Measurements from ENCODE around the gene OPRL1.
"Not testable (repeated sequence)": the region's sequence is repeated elsewhere in the genome, so short reads cannot be mapped to it uniquely, and the experiment has no call there.

Gene OPRL1

DNA sequence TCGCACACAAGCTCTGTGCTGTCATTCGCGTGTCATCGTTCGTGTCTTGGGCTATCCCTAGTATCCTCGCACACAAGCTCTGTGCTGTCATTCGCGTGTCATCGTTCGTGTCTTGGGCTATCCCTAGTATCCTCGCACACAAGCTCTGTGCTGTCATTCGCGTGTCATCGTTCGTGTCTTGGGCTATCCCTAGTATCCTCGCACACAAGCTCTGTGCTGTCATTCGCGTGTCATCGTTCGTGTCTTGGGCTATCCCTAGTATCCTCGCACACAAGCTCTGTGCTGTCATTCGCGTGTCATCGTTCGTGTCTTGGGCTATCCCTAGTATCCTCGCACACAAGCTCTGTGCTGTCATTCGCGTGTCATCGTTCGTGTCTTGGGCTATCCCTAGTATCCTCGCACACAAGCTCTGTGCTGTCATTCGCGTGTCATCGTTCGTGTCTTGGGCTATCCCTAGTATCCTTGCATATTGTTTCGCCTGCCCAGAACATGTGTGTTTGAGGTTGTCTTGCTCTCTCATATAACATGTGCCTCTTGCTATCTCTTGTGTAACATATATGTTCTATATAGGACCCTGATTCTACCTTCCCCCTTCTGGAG, 7.4 kb downstream of the OPRL1 start:
- not testable (repeated sequence) for H3K9ac ChIP-seq (ENCODE audit: low read depth, low read length); H3K4me3 ChIP-seq (ENCODE audit: low read length); H3K36me3 ChIP-seq (ENCODE audit: insufficient read depth, low read depth, low read length); H3K9me3 ChIP-seq (ENCODE audit: insufficient read depth, low read depth, low read length); H3K27ac ChIP-seq (ENCODE audit: low read length)
- Histone ChIP-seq H3K4me1 (ENCODE audit: insufficient read depth, low read length) (peaks cover 15% of the 10 kb centered on the region), H3K27me3 (ENCODE audit: insufficient read depth, low read length) (peaks cover 54% of the 10 kb centered on the region)

- not testable (repeated sequence) for H3K9ac ChIP-seq (ENCODE audit: low read depth, low read length); H3K4me3 ChIP-seq (ENCODE audit: low read length); H3K27ac ChIP-seq (ENCODE audit: low read length); H3K4me1 ChIP-seq (ENCODE audit: insufficient read depth, low read length); H3K9me3 ChIP-seq (ENCODE audit: insufficient read depth, low read depth, low read length); H3K36me3 ChIP-seq (ENCODE audit: insufficient read depth, low read depth, low read length)
- peaks cover 50% of the 10 kb centered on the region for H3K27me3 ChIP-seq (ENCODE audit: insufficient read depth, low read length)
Measured at GRCh38 chr20:64088586-64088985, 8.7 kb downstream of the OPRL1 start.

DNA sequence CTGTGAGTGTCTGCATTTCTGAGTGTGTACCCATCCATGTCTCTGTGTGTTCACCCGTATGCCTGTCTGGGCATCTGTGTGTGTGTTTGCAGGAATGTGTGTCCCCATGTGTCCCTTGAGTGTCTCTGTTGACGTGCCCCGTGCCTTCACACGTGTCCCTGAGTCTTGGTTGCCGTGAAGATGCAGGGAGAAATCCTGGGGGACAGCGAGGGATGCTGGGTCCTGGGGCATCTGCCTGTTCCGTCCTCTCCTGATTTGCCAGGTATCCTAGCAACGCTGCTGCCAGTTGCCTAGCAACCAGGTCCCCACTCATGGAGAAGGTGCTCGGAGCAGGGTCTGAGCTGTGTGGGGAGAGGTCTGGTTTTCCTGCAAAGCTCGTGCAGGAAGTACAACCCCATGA, 10.3 kb downstream of the OPRL1 start:
- Histone ChIP-seq H3K4me1 (ENCODE audit: insufficient read depth, low read length) (peaks cover 4% of the 10 kb centered on the region; the same call in 1 of the 2 replicates), H3K27me3 (ENCODE audit: insufficient read depth, low read length) (peaks cover 35% of the 10 kb centered on the region), H3K4me3 (ENCODE audit: low read length) (no peak overlapping the region), H3K27ac (ENCODE audit: low read length) (no peak overlapping the region), H3K9ac (ENCODE audit: low read depth, low read length) (no peak overlapping the region), H3K36me3 (ENCODE audit: insufficient read depth, low read depth, low read length) (no peaks in the 10 kb centered on the region), H3K9me3 (ENCODE audit: insufficient read depth, low read depth, low read length) (no peaks in the 10 kb centered on the region)

- no peak overlapping the region for H3K4me3 ChIP-seq (ENCODE audit: low read length)
- no peaks in the 10 kb centered on the region for H3K9me3 ChIP-seq (ENCODE audit: insufficient read depth, low read depth, low read length)
- no peak overlapping the region for H3K9ac ChIP-seq (ENCODE audit: low read depth, low read length)
- peaks cover 23% of the 10 kb centered on the region for H3K27me3 ChIP-seq (ENCODE audit: insufficient read depth, low read length)
- H3K36me3 ChIP-seq (ENCODE audit: insufficient read depth, low read depth, low read length): no peaks in the 10 kb centered on the region
- no peak overlapping the region for H3K27ac ChIP-seq (ENCODE audit: low read length)
- peaks cover 4% of the 10 kb centered on the region; the same call in 1 of the 2 replicates for H3K4me1 ChIP-seq (ENCODE audit: insufficient read depth, low read length)
Measured at GRCh38 chr20:64091340-64091739, 11.5 kb downstream of the OPRL1 start.

DNA sequence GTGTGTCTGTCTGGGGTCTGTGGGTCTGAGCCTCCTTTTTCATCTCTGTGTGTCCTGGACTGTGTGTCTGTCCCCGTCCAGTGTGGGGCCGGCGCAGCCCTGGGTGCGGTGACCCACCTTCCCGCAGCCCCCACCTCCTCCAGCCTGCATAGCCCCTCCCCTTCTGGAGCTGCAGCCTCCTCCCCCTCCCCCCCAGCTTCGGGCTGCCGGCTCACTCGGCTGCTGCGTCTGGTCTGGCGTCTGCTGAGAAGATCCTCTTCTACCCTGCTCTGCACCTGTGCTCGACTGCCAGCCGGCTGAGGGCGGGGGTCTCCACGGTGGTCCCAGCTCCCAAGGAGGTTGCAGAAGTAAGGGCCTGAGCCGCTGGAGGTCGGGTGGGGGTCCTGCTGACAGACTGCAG, 11.9 kb downstream of the OPRL1 start:
- peaks cover 4% of the 10 kb centered on the region; the same call in 1 of the 2 replicates for H3K4me1 ChIP-seq (ENCODE audit: insufficient read depth, low read length)
- H3K27ac ChIP-seq (ENCODE audit: low read length): no peak overlapping the region
- H3K4me3 ChIP-seq (ENCODE audit: low read length): no peak overlapping the region
- peaks cover 18% of the 10 kb centered on the region for H3K27me3 ChIP-seq (ENCODE audit: insufficient read depth, low read length)
- no peak overlapping the region for H3K9ac ChIP-seq (ENCODE audit: low read depth, low read length)
- no peaks in the 10 kb centered on the region for H3K36me3 ChIP-seq (ENCODE audit: insufficient read depth, low read depth, low read length)
- H3K9me3 ChIP-seq (ENCODE audit: insufficient read depth, low read depth, low read length): no peaks in the 10 kb centered on the region

DNA sequence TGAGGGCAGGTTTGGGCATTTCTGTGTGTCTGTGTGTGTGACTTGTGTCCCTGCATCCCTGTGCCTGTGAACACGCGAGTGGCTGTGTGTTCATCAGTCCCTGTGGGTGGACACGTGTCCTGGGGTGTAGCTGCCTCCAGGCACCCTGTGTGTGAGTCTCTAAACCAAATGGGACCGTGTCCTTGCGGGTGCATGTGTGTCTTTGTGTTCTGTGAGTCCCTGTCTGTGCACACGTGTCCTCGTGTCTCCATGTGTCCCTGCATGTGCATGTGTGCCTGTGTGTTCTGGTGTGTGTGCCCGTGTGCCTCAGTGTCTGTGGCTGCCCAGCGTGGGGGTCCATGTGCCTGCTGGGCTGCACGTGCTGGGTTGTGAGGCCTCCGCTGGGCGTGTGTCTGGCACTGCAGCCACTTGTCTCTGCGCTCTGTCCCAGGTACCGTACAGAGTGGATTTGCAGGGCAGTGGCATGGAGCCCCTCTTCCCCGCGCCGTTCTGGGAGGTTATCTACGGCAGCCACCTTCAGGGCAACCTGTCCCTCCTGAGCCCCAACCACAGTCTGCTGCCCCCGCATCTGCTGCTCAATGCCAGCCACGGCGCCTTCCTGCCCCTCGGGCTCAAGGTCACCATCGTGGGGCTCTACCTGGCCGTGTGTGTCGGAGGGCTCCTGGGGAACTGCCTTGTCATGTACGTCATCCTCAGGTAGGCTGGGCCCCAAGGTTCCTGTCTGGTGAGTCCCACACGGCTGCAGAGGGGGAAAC, 12.6 kb downstream of the OPRL1 start:
- Histone ChIP-seq H3K9me3 (ENCODE audit: insufficient read depth, low read depth, low read length) (no peaks in the 10 kb centered on the region), H3K9ac (ENCODE audit: low read depth, low read length) (no peak overlapping the region), H3K4me1 (ENCODE audit: insufficient read depth, low read length) (peaks cover 4% of the 10 kb centered on the region; the same call in 1 of the 2 replicates), H3K4me3 (ENCODE audit: low read length) (no peak overlapping the region), H3K27me3 (ENCODE audit: insufficient read depth, low read length) (peaks cover 17% of the 10 kb centered on the region), H3K36me3 (ENCODE audit: insufficient read depth, low read depth, low read length) (no peaks in the 10 kb centered on the region), H3K27ac (ENCODE audit: low read length) (no peak overlapping the region)

DNA sequence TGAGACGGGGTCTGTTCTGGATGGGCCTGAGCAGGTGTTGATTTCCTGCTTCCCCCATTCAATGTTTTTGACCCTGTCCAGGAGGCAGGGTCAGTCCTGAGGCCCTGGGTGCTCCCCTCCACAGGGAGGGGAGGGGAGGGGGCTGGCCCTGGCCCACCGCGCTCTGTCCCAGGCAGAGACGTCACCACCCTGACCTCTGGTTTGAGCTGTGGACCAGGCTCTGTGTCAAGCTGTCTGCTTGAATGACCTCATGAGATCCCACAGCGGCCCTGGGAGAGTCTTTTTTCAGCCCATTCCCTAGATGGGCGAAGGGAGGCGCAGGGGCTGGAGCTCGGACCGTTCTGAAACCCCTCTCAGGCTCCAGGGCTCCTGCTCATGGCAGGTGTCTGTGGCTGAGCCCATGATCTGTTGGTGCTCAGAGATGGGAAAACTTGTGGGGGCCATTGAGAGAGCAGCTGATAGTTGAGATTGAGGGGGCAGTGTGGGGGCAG, 13.2 kb downstream of the OPRL1 start:
- Histone ChIP-seq H3K27me3 (ENCODE audit: insufficient read depth, low read length) (peaks cover 17% of the 10 kb centered on the region), H3K36me3 (ENCODE audit: insufficient read depth, low read depth, low read length) (no peaks in the 10 kb centered on the region), H3K27ac (ENCODE audit: low read length) (no peak overlapping the region), H3K4me1 (ENCODE audit: insufficient read depth, low read length) (peaks cover 4% of the 10 kb centered on the region; the same call in 1 of the 2 replicates), H3K4me3 (ENCODE audit: low read length) (no peak overlapping the region), H3K9me3 (ENCODE audit: insufficient read depth, low read depth, low read length) (no peaks in the 10 kb centered on the region), H3K9ac (ENCODE audit: low read depth, low read length) (no peak overlapping the region)

- Histone ChIP-seq H3K9ac (ENCODE audit: low read depth, low read length) (no peak overlapping the region), H3K9me3 (ENCODE audit: insufficient read depth, low read depth, low read length) (no peaks in the 10 kb centered on the region), H3K27ac (ENCODE audit: low read length) (no peak overlapping the region), H3K27me3 (ENCODE audit: insufficient read depth, low read length) (peaks cover 14% of the 10 kb centered on the region), H3K4me1 (ENCODE audit: insufficient read depth, low read length) (peaks cover 4% of the 10 kb centered on the region; the same call in 1 of the 2 replicates), H3K36me3 (ENCODE audit: insufficient read depth, low read depth, low read length) (no peaks in the 10 kb centered on the region), H3K4me3 (ENCODE audit: low read length) (no peak overlapping the region)
Measured at GRCh38 chr20:64095455-64095854, 15.6 kb downstream of the OPRL1 start.

- no peak overlapping the region for H3K27ac ChIP-seq (ENCODE audit: low read length)
- H3K9ac ChIP-seq (ENCODE audit: low read depth, low read length): no peak overlapping the region
- H3K27me3 ChIP-seq (ENCODE audit: insufficient read depth, low read length): peaks cover 19% of the 10 kb centered on the region
- H3K4me3 ChIP-seq (ENCODE audit: low read length): no peak overlapping the region
- H3K4me1 ChIP-seq (ENCODE audit: insufficient read depth, low read length): peaks cover 4% of the 10 kb centered on the region; the same call in 1 of the 2 replicates
- H3K36me3 ChIP-seq (ENCODE audit: insufficient read depth, low read depth, low read length): no peaks in the 10 kb centered on the region
- no peaks in the 10 kb centered on the region for H3K9me3 ChIP-seq (ENCODE audit: insufficient read depth, low read depth, low read length)
Measured at GRCh38 chr20:64095927-64096326, 16.0 kb downstream of the OPRL1 start.

DNA sequence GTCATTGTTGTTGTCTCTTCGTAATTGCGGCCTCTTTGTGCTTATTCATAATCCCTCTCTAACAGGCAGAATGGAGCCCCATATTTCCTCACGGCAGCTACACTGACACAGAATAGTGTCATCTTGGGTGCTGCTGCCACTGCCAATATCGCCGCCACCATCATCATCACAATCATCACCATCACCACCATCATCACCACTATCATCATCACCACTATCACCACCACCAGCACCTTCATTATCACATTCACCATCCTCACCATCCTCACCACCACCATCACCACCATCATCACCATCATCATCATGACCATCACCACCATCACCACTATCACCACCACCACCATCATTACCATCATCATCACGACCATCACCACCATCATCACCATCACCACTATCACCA, 16.7 kb downstream of the OPRL1 start:
- Histone ChIP-seq H3K4me3 (ENCODE audit: low read length) (no peak overlapping the region), H3K27me3 (ENCODE audit: insufficient read depth, low read length) (peaks cover 25% of the 10 kb centered on the region), H3K9me3 (ENCODE audit: insufficient read depth, low read depth, low read length) (no peaks in the 10 kb centered on the region), H3K9ac (ENCODE audit: low read depth, low read length) (no peak overlapping the region), H3K36me3 (ENCODE audit: insufficient read depth, low read depth, low read length) (no peaks in the 10 kb centered on the region), H3K27ac (ENCODE audit: low read length) (no peak overlapping the region), H3K4me1 (ENCODE audit: insufficient read depth, low read length) (peaks cover 4% of the 10 kb centered on the region; the same call in 1 of the 2 replicates)

GRCh38 chr20:64098471-64099013, 18.7 kb downstream of the OPRL1 start:
- peaks cover 30% of the 10 kb centered on the region for H3K27me3 ChIP-seq (ENCODE audit: insufficient read depth, low read length)
- no peak overlapping the region for H3K9ac ChIP-seq (ENCODE audit: low read depth, low read length)
- no peaks in the 10 kb centered on the region for H3K4me1 ChIP-seq (ENCODE audit: insufficient read depth, low read length)
- no peaks in the 10 kb centered on the region for H3K9me3 ChIP-seq (ENCODE audit: insufficient read depth, low read depth, low read length)
- H3K36me3 ChIP-seq (ENCODE audit: insufficient read depth, low read depth, low read length): no peaks in the 10 kb centered on the region
- no peak overlapping the region for H3K4me3 ChIP-seq (ENCODE audit: low read length)
- H3K27ac ChIP-seq (ENCODE audit: low read length): no peak overlapping the region
